ENCODE results near the gene HEXIM1.

The HEXIM1 gene

GRCh38 chr17:45147581-45148182 is 593 bp upstream of the HEXIM1 start:
- DNase-seq, result peak; percentile 93

- peak; percentile 95 for DNase-seq
Measured at GRCh38 chr17:45149037-45149668, 878 bp downstream of the HEXIM1 start.

GRCh38 chr17:45149669-45150664 is 1.7 kb downstream of the HEXIM1 start:
- DNase-seq, result peak; percentile 82

- DNase-seq, result peak; percentile 30
Measured at GRCh38 chr17:45150911-45151809, 2.9 kb downstream of the HEXIM1 start.

GRCh38 chr17:45155029-45155428 is 6.8 kb downstream of the HEXIM1 start:
- DNase-seq, result no peak

- DNase-seq, result no peak
Measured at GRCh38 chr17:45155483-45155882, 7.2 kb downstream of the HEXIM1 start.

GRCh38 chr17:45156242-45156641 is 8.0 kb downstream of the HEXIM1 start:
- no peak for DNase-seq

- DNase-seq, result peak; percentile 90
Measured at GRCh38 chr17:45160447-45161287, 12.4 kb downstream of the HEXIM1 start.

GRCh38 chr17:45161288-45162024 is 13.2 kb downstream of the HEXIM1 start, which contains the start of gene HEXIM2:
TSS of gene HEXIM2 (plus strand) at chr17:45161875. CDS start at chr17:45162794, 919 bp downstream.
- DNase-seq, result peak; percentile 99

- no peak for DNase-seq
Measured at GRCh38 chr17:45162025-45162687, 13.9 kb downstream of the HEXIM1 start.

GRCh38 chr17:45164734-45165269 is 16.5 kb downstream of the HEXIM1 start:
- DNase-seq, result no peak

GRCh38 chr17:45168991-45169752 is 20.9 kb downstream of the HEXIM1 start:
- DNase-seq, result no peak

GRCh38 chr17:45170280-45170930 is 22.1 kb downstream of the HEXIM1 start:
- DNase-seq, result no peak

GRCh38 chr17:45170931-45171337 is 22.7 kb downstream of the HEXIM1 start:
- DNase-seq, result peak; percentile 81

- peak; percentile 80 for DNase-seq
Measured at GRCh38 chr17:45171338-45172231, 23.3 kb downstream of the HEXIM1 start.

- DNase-seq, result no peak
Measured at GRCh38 chr17:45172232-45172540, 23.9 kb downstream of the HEXIM1 start.

GRCh38 chr17:45172541-45173286 is 24.4 kb downstream of the HEXIM1 start:
- DNase-seq, result peak; percentile 80

Data from right forelimb (tissue), 1 donor.